Spleen (tissue), 11 donors: ENCODE measurements around the gene DNAJA2. TPM values are rescaled to one million over a fixed set of nuclear protein-coding genes. Genes with fewer than 3 reads are reported as not detected.

Experiments used
- DNase-seq: peaks from one replicate; pipeline ENCODE4 v3.0.0-alpha.2; 2020
- H3K27ac ChIP-seq, 8 donors: fragments of 200-600 bp; sonication (generic) in 7 of 8; 1 replicate in 4 of 8; 2 replicates in 4 of 8; pipeline versions ENCODE4 v1.5.0 to v1.8.0; 2016 to 2021; ENCODE audit warnings: inconsistent platforms in 4 of 8, mild to moderate bottlenecking in 4 of 8, moderate library complexity in 1 of 8
- H3K27me3 ChIP-seq, 7 donors: fragments of 200-600 bp; sonication (generic) in 6 of 7; replicated peaks in 1 of 7; 1 replicate in 4 of 7; 2 replicates in 3 of 7; pipeline versions ENCODE4 v1.5.0 to v1.8.0; 2016 to 2021; ENCODE audit warnings: inconsistent platforms in 3 of 7, mild to moderate bottlenecking in 1 of 7
- H3K36me3 ChIP-seq, 6 donors: fragments of 200-600 bp; sonication (generic) in 5 of 6; 1 replicate in 4 of 6; 2 replicates in 2 of 6; pipeline versions ENCODE4 v1.5.0 to v1.8.0; 2016 to 2021; ENCODE audit warnings: inconsistent platforms in 2 of 6
- H3K4me1 ChIP-seq, 6 donors: fragments of 200-600 bp; sonication (generic) in 5 of 6; 1 replicate in 3 of 6; 2 replicates in 3 of 6; pipeline versions ENCODE4 v1.5.0 to v1.8.0; 2016 to 2021; ENCODE audit warnings: inconsistent platforms in 3 of 6
- H3K4me3 ChIP-seq, 8 donors: fragments of 200-600 bp; sonication (generic) in 7 of 8; 1 replicate in 4 of 8; 2 replicates in 4 of 8; pipeline versions ENCODE4 v1.5.0 to v1.8.0; 2016 to 2021; ENCODE audit warnings: inconsistent platforms in 4 of 8, mild to moderate bottlenecking in 4 of 8, moderate library complexity in 2 of 8
- H3K9me3 ChIP-seq, 8 donors: fragments of 200-600 bp; sonication (generic) in 7 of 8; 1 replicate in 4 of 8; 2 replicates in 4 of 8; pipeline versions ENCODE4 v1.5.0 to v1.8.0; 2016 to 2021; ENCODE audit warnings: inconsistent platforms in 4 of 8
- CTCF ChIP-seq, 11 experiments: fragments of 200-600 bp in 7 of 11; fragments of 450-650 bp in 4 of 11; sonication (generic) in 4 of 11; IDR thresholded peaks in 8 of 11; conservative IDR thresholded peaks in 3 of 11; 1 replicate in 7 of 11; 2 replicates in 4 of 11; pipeline versions ENCODE4 v1.4.0 to v1.8.0; 2016 to 2021; ENCODE audit warnings: antibody characterized with exemption in 11 of 11, inconsistent platforms in 4 of 11, mild to moderate bottlenecking in 1 of 11
- POLR2A ChIP-seq, 3 donors: fragments of 450-650 bp; IDR thresholded peaks; one replicate each; pipeline ENCODE4 v1.5.1; 2017; ENCODE audit warnings: antibody characterized with exemption in 3 of 3, mild to moderate bottlenecking in 1 of 3
- POLR2AphosphoS5 ChIP-seq, 3 donors: sonication (generic); formaldehyde crosslinking; IDR thresholded peaks; one replicate each; pipeline ENCODE4 v1.5.1; 2017; ENCODE audit warnings: antibody characterized with exemption in 3 of 3
- WGBS, 5 donors: extraction: QIAGEN DNeasy Blood & Tissue Kit in 3 of 5; methylation state at CpG; one replicate each; pipeline versions ENCODE4 v1.1.5 to v1.1.7; 2013 to 2018; 5-methylcytosine and 5-hydroxymethylcytosine counted together
- intact Hi-C: fragments of 100-400 bp; cut with DNase I; formaldehyde crosslinking; loops from one replicate; pipeline ENCODE4 v1.15.0; 2023; ENCODE audit warnings: low total_unique reads
- polyA plus RNA-seq, 3 donors: library from polyadenylated mRNA; stranded (reverse); fragments of 200-250 nt; gene quantifications; one replicate each; pipeline ENCODE4 v1.2.1, GENCODE V29; 2013
- total RNA-seq, 7 donors: library from RNA; depleted of rRNA in 3 of 7; stranded (reverse); fragments of >200 nt in 3 of 7; fragmentation: NEBNext Ultra II Directional in 4 of 7; extraction: Animal tissue kit (Norgen Biotek cat#: 25700) in 4 of 7; gene quantifications; one replicate each; pipeline versions ENCODE4 v1.1.0 to v1.2.1, GENCODE V29; 2016 to 2021
- donor health status: healthy with polysubstance abuse.
- donor health status: DM: no; HTN: no; CAD: no; lungs with moderate emphysema.
- donor health status: DM: no; HTN: no; CAD: no.
- donor health status: Bipolar disorder and iron deficiency.
- donor health status: healthy.
- donor health status: DM: no; HTN: no; CAD: no.
- donor health status: DM: yes; HTN: yes; CAD: no.

Gene DNAJA2
- total and polyA plus RNA-seq, 10 donors, result 25.0 to 61.5 (median 50.4) TPM

GRCh38 chr16:46928811-46929210 is 44.7 kb downstream of the DNAJA2 start:
- Histone ChIP-seq H3K9me3 (no peaks in the 10 kb centered on the region), H3K4me3 (no peak overlapping the region), H3K4me1 (peaks cover 3 to 18% (median 11%) of the 10 kb centered on the region in 6 donors), H3K36me3 (peaks cover 0 to 45% (median 4%) of the 10 kb centered on the region in 6 donors), H3K27ac (no peak overlapping the region), H3K27me3 (no peaks in the 10 kb centered on the region)
- DNase-seq, result no peak
- TF ChIP-seq POLR2AphosphoS5 (IDR thresholded peaks at IDR 0.05) (no peak), CTCF (IDR thresholded peaks at IDR 0.05 in 8 of 11, conservative IDR thresholded peaks at IDR 0.05 in 3 of 11) (no peak), POLR2A (IDR thresholded peaks at IDR 0.05) (no peak)
- 70 to 81% (median 75%) methylated on average over 15 of the region's 15 CpGs for WGBS, 5 donors
- intact Hi-C loops, result no loop called here

- intact Hi-C loops, result no loop called here
- DNase-seq, result no peak
- TF ChIP-seq CTCF (IDR thresholded peaks at IDR 0.05 in 8 of 11, conservative IDR thresholded peaks at IDR 0.05 in 3 of 11) (no peak), POLR2AphosphoS5 (IDR thresholded peaks at IDR 0.05) (no peak), POLR2A (IDR thresholded peaks at IDR 0.05) (no peak)
- Histone ChIP-seq H3K4me1 (peaks cover 3 to 12% (median 9%) of the 10 kb centered on the region in 6 donors), H3K36me3 (peaks cover 0 to 60% (median 11%) of the 10 kb centered on the region in 6 donors), H3K27ac (no peak overlapping the region), H3K4me3 (no peak overlapping the region), H3K27me3 (no peaks in the 10 kb centered on the region), H3K9me3 (no peaks in the 10 kb centered on the region)
- whole genome bisulfite sequencing, 5 donors, result 92 to 98% (median 93%) methylated on average over 8 of the region's 8 CpGs
These were observed 46.2 kb downstream of the DNAJA2 start for GRCh38 chr16:46927273-46927672.

- H3K9me3 ChIP-seq, result no peaks in the 10 kb centered on the region
- 90 to 95% (median 93%) methylated on average over 10 to 13 of the region's 13 CpGs for WGBS, 5 donors
- intact Hi-C loops, result no loop called here
- TF ChIP-seq POLR2A (IDR thresholded peaks at IDR 0.05) (no peak), CTCF (IDR thresholded peaks at IDR 0.05 in 8 of 11, conservative IDR thresholded peaks at IDR 0.05 in 3 of 11) (no peak), POLR2AphosphoS5 (IDR thresholded peaks at IDR 0.05) (no peak)
- H3K27me3 ChIP-seq, result no peaks in the 10 kb centered on the region
- peaks cover 3 to 12% (median 9%) of the 10 kb centered on the region in 6 donors for H3K4me1 ChIP-seq
- H3K27ac ChIP-seq, result no peak overlapping the region
- no peak for DNase-seq
- H3K4me3 ChIP-seq, result no peak overlapping the region
- peaks cover 0 to 66% (median 11%) of the 10 kb centered on the region in 6 donors for H3K36me3 ChIP-seq
These were observed 46.8 kb downstream of the DNAJA2 start for GRCh38 chr16:46926470-46927225.

GRCh38 chr16:46924402-46924801 is 49.1 kb downstream of the DNAJA2 start:
- intact Hi-C loops, result no loop called here
- no peak for DNase-seq
- Histone ChIP-seq H3K4me3 (no peak overlapping the region), H3K27me3 (no peaks in the 10 kb centered on the region), H3K9me3 (no peaks in the 10 kb centered on the region), H3K27ac (no peak overlapping the region), H3K36me3 (peaks cover 0 to 67% (median 11%) of the 10 kb centered on the region in 6 donors), H3K4me1 (peaks cover 0 to 5% (median 1%) of the 10 kb centered on the region in 6 donors)
- TF ChIP-seq POLR2AphosphoS5 (IDR thresholded peaks at IDR 0.05) (no peak), POLR2A (IDR thresholded peaks at IDR 0.05) (no peak), CTCF (IDR thresholded peaks at IDR 0.05 in 8 of 11, conservative IDR thresholded peaks at IDR 0.05 in 3 of 11) (no peak)
- 87 to 97% (median 92%) methylated on average over 6 of the region's 6 CpGs for WGBS, 5 donors
